Measurements from ENCODE around the gene ATP6V0C.

- TF ChIP-seq CTCF (IDR thresholded peaks at IDR 0.05 in 4 of 5, conservative IDR thresholded peaks at IDR 0.05 in 1 of 5) (no peak), POLR2A (IDR thresholded peaks at IDR 0.05) (no peak)
Observed at GRCh38 chr16:2515180-2515851, 1.6 kb downstream of the ATP6V0C start.

Data from gastrocnemius medialis (tissue), 4 donors.